ENCODE measurements around the gene GSDMA. TPM values are rescaled to one million over a fixed set of nuclear protein-coding genes. Genes with fewer than 3 reads are reported as not detected.

Gene GSDMA
- total RNA-seq, 4 donors from 2014 or later: 0.18 to 0.35 (median 0.26) TPM; not detected in 1

DNA sequence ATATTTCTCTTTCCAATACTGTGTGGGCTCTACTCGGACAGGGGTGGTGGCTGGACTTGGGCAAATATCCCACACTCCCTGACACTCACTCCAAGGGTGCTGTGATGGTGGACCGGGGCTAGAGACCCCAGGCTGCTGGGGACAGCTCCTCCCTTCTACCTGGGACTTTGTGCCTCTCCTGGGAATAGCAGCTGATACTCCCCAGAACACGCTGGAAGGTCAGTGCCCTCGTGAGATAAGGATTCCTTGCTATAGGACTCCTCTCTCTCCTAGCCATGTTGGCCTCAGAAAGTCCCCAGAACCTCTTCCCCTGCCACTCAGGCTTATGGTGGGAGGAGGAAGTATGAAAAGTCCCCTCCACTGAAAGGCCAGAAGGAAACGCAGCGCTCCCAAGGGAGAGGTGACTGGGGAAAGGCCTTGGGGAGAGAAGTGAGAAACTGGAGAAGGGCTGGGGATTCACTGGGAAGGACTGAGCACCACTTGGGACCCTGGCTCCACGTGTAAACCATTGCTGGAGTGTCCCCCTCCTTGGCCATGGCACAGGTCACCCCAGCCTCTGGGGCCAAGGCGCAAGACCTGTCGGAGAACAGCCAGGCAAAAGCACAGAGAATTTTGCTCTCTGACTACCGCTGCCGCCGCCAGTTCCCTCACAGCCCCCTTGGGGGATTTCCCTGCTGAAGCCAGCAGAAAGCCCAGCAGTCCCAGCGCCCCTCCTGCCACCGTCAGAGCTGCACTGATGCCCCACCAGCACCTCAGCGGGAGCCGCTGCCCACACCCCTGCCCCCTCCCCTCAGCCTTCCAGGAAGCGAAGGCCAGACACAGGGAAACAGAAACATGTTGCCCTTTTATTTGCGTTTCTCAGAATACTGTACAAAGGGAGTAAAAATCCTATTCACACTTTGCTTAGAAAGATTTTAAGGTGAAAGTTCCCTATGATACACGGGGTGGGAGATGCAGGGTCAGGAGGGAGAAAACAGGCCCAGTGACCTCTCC, 42.3 kb upstream of the GSDMA start:
- intact Hi-C loops (cut with DNase I; ENCODE audit: low total_unique reads): no loop called here
- TF ChIP-seq POLR2A (IDR thresholded peaks at IDR 0.05): no peak
- TF ChIP-seq, protein P1, sequence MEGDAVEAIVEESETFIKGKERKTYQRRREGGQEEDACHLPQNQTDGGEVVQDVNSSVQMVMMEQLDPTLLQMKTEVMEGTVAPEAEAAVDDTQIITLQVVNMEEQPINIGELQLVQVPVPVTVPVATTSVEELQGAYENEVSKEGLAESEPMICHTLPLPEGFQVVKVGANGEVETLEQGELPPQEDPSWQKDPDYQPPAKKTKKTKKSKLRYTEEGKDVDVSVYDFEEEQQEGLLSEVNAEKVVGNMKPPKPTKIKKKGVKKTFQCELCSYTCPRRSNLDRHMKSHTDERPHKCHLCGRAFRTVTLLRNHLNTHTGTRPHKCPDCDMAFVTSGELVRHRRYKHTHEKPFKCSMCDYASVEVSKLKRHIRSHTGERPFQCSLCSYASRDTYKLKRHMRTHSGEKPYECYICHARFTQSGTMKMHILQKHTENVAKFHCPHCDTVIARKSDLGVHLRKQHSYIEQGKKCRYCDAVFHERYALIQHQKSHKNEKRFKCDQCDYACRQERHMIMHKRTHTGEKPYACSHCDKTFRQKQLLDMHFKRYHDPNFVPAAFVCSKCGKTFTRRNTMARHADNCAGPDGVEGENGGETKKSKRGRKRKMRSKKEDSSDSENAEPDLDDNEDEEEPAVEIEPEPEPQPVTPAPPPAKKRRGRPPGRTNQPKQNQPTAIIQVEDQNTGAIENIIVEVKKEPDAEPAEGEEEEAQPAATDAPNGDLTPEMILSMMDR (IDR thresholded peaks at IDR 0.05): no peak
- H3K36me3 ChIP-seq: no peaks in the 10 kb centered on the region

DNA sequence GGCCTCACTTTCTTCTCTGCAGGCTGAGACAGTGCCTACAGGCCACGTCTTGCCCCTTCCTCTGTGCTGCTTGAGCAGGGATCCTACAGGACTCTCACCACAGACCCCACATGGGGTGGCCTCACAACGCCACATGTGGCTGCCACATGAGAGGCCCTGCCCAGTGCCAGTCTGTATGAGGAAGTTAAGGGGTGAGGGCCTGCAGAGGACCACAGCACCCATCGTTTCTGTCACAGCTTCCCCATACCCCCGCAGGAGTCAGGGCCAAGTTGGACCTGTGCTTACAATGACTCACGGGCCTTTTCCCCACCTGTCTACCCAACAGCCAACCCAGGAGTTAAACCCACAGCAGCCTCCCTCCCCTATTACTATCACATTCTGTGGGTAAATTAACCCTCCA, 41.5 kb upstream of the GSDMA start:
- no peak overlapping the region for H3K27ac ChIP-seq
- TF ChIP-seq POLR2A (IDR thresholded peaks at IDR 0.05): no peak
- TF ChIP-seq, protein P1 (IDR thresholded peaks at IDR 0.05): no peak

More for the DNA sequence above, 42.3 kb upstream of the GSDMA start:
- Histone ChIP-seq H3K27ac (no peak overlapping the region), H3K9me3 (no peaks in the 10 kb centered on the region), H3K4me1 (no peaks in the 10 kb centered on the region), H3K4me3 (no peak overlapping the region), H3K27me3 (no peaks in the 10 kb centered on the region)
- DNase-seq: no peak

DNA sequence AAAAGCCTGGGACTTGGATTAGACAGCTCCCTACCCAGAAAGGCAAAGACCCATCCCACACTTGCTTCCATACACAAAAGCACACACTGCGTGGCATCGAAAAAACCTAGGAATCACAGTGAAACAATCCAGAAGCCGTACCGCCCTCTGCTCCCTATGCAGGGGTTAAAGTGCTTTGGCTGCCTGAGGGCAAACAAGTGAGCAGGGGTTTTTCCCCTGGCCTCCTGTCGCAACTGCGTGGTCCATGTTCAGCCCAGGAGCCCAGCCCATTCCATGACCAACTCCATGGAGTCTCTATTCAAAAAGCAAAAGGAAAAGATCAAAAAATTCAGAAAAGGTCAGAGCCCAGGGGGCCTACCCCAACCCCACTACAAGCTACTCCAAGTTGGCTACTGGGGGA, 40.8 kb upstream of the GSDMA start:
- H3K36me3 ChIP-seq: no peaks in the 10 kb centered on the region
- peaks cover 0 to 7% of the 10 kb centered on the region in 2 donors for H3K4me1 ChIP-seq
- H3K9me3 ChIP-seq: no peaks in the 10 kb centered on the region
- intact Hi-C loops (cut with DNase I; ENCODE audit: low total_unique reads): no loop called here
- no peak overlapping the region for H3K27ac ChIP-seq
- no peak for DNase-seq
- no peaks in the 10 kb centered on the region for H3K27me3 ChIP-seq
- no peak overlapping the region for H3K4me3 ChIP-seq
- TF ChIP-seq POLR2A (IDR thresholded peaks at IDR 0.05): no peak
- TF ChIP-seq, protein P1 (IDR thresholded peaks at IDR 0.05): no peak

More for the DNA sequence above, 41.5 kb upstream of the GSDMA start:
- Histone ChIP-seq H3K4me1 (peaks cover 0 to 3% of the 10 kb centered on the region in 2 donors), H3K36me3 (no peaks in the 10 kb centered on the region), H3K27me3 (no peaks in the 10 kb centered on the region), H3K4me3 (no peak overlapping the region), H3K9me3 (no peaks in the 10 kb centered on the region)
- intact Hi-C loops (cut with DNase I; ENCODE audit: low total_unique reads): no loop called here
- no peak for DNase-seq

DNA sequence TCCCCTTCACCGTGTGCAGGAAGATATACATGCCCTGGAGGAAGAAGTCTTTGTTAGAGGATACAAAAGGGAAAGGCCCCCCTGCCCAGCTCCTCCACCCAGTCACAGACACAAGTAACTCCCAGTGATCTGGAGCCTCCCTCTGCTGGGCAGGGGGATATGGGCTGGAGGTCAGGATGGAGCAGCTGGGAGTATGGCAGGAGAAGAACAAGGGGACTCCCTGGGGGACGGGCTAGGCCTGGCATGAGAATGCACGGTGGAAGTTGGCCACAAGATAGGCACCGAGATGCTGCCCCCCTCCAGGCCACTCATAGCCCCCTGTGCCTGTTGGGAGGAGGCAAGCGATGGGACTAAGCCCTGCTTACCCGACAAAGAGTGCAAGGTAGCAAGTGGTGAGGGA, 39.6 kb upstream of the GSDMA start:
- TF ChIP-seq, protein P1 (IDR thresholded peaks at IDR 0.05): no peak
- TF ChIP-seq POLR2A (IDR thresholded peaks at IDR 0.05): no peak
- Histone ChIP-seq H3K36me3 (no peaks in the 10 kb centered on the region), H3K27ac (no peak overlapping the region), H3K27me3 (no peaks in the 10 kb centered on the region), H3K4me1 (peaks cover 0 to 7% of the 10 kb centered on the region in 2 donors), H3K9me3 (no peaks in the 10 kb centered on the region), H3K4me3 (no peak overlapping the region)
- intact Hi-C loops (cut with DNase I; ENCODE audit: low total_unique reads): no loop called here
- no peak for DNase-seq

All from uterus (tissue), 4 donors.